ENCODE results near the gene BMPER. TPM values are rescaled to one million over a fixed set of nuclear protein-coding genes. Genes with fewer than 3 reads are reported as not detected.

The BMPER gene
- total and polyA plus RNA-seq, 2 donors (not counting 1 experiment from before 2014, with no cell fraction given): 12.2 to 15.9 TPM

GRCh38 chr7:34057956-34058355, 152.6 kb downstream of the BMPER start:
- Histone ChIP-seq H3K36me3 (ENCODE audit: control insufficient read depth, insufficient read depth, low read length) (no peaks in the 10 kb centered on the region), H3K79me2 (ENCODE audit: control insufficient read depth, insufficient read depth, low read length) (no peaks in the 10 kb centered on the region), H3K27me3 (ENCODE audit: control insufficient read depth, insufficient read depth, low read length) (no peaks in the 10 kb centered on the region), H4K20me1 (ENCODE audit: control insufficient read depth, extremely low read depth, insufficient read depth, low read length) (no peaks in the 10 kb centered on the region), H3K4me3 (replicated peaks in 1 of 4; ENCODE audit: control extremely low read depth in 1 of 4, insufficient read depth in 1 of 4, low read depth in 3 of 4, low read length in 4 of 4) (no peak overlapping the region), H2AFZ (ENCODE audit: low read length) (no peak overlapping the region), H3K9ac (ENCODE audit: insufficient read depth, low read length) (no peak overlapping the region), H3K4me1 (ENCODE audit: control insufficient read depth, extremely low read depth, insufficient read depth, low read length) (peaks cover 11% of the 10 kb centered on the region), H3K4me2 (ENCODE audit: extremely low read depth, insufficient read depth, low read length) (no peak overlapping the region), H3K27ac (ENCODE audit: insufficient read depth, low read length) (no peak overlapping the region), H3K9me3 (ENCODE audit: control insufficient read depth, insufficient read depth, low read depth, low read length) (no peaks in the 10 kb centered on the region)
- DNase-seq (ENCODE audit: low read depth in 2 of 2): no peak
- TF ChIP-seq EZH2 (IDR thresholded peaks at IDR 0.05; ENCODE audit: low read length, missing control alignments): no peak
- no peak for TF ChIP-seq CTCF (conservative IDR thresholded peaks at IDR 0.05 in 1 of 2, IDR thresholded peaks at IDR 0.05 in 1 of 2; ENCODE audit: low read depth in 1 of 2, low read length in 2 of 2)

GRCh38 chr7:34058801-34059135, 153.4 kb downstream of the BMPER start:
- Histone ChIP-seq H4K20me1 (ENCODE audit: control insufficient read depth, extremely low read depth, insufficient read depth, low read length) (no peaks in the 10 kb centered on the region), H3K4me1 (ENCODE audit: control insufficient read depth, extremely low read depth, insufficient read depth, low read length) (peaks cover 11% of the 10 kb centered on the region), H3K27me3 (ENCODE audit: control insufficient read depth, insufficient read depth, low read length) (no peaks in the 10 kb centered on the region), H3K9ac (ENCODE audit: insufficient read depth, low read length) (no peak overlapping the region), H3K9me3 (ENCODE audit: control insufficient read depth, insufficient read depth, low read depth, low read length) (no peaks in the 10 kb centered on the region), H3K36me3 (ENCODE audit: control insufficient read depth, insufficient read depth, low read length) (no peaks in the 10 kb centered on the region), H3K79me2 (ENCODE audit: control insufficient read depth, insufficient read depth, low read length) (no peaks in the 10 kb centered on the region), H2AFZ (ENCODE audit: low read length) (no peak overlapping the region), H3K4me2 (ENCODE audit: extremely low read depth, insufficient read depth, low read length) (no peak overlapping the region), H3K27ac (ENCODE audit: insufficient read depth, low read length) (peak overlapping the region; percentile 12), H3K4me3 (replicated peaks in 1 of 4; ENCODE audit: control extremely low read depth in 1 of 4, insufficient read depth in 1 of 4, low read depth in 3 of 4, low read length in 4 of 4) (no peak overlapping the region)
- DNase-seq (ENCODE audit: low read depth in 2 of 2): peak in 1 of 2 donors; percentile 66
- TF ChIP-seq EZH2 (IDR thresholded peaks at IDR 0.05; ENCODE audit: low read length, missing control alignments): no peak
- no peak for TF ChIP-seq CTCF (conservative IDR thresholded peaks at IDR 0.05 in 1 of 2, IDR thresholded peaks at IDR 0.05 in 1 of 2; ENCODE audit: low read depth in 1 of 2, low read length in 2 of 2)

GRCh38 chr7:34059136-34059828, 153.9 kb downstream of the BMPER start:
- Histone ChIP-seq H3K4me2 (ENCODE audit: extremely low read depth, insufficient read depth, low read length) (no peak overlapping the region), H3K27ac (ENCODE audit: insufficient read depth, low read length) (peak overlapping the region; percentile 6), H4K20me1 (ENCODE audit: control insufficient read depth, extremely low read depth, insufficient read depth, low read length) (no peaks in the 10 kb centered on the region), H2AFZ (ENCODE audit: low read length) (no peak overlapping the region), H3K4me1 (ENCODE audit: control insufficient read depth, extremely low read depth, insufficient read depth, low read length) (peaks cover 11% of the 10 kb centered on the region), H3K4me3 (replicated peaks in 1 of 4; ENCODE audit: control extremely low read depth in 1 of 4, insufficient read depth in 1 of 4, low read depth in 3 of 4, low read length in 4 of 4) (no peak overlapping the region), H3K9me3 (ENCODE audit: control insufficient read depth, insufficient read depth, low read depth, low read length) (no peaks in the 10 kb centered on the region), H3K9ac (ENCODE audit: insufficient read depth, low read length) (no peak overlapping the region), H3K27me3 (ENCODE audit: control insufficient read depth, insufficient read depth, low read length) (no peaks in the 10 kb centered on the region), H3K36me3 (ENCODE audit: control insufficient read depth, insufficient read depth, low read length) (no peaks in the 10 kb centered on the region), H3K79me2 (ENCODE audit: control insufficient read depth, insufficient read depth, low read length) (no peaks in the 10 kb centered on the region)
- no peak for TF ChIP-seq CTCF (conservative IDR thresholded peaks at IDR 0.05 in 1 of 2, IDR thresholded peaks at IDR 0.05 in 1 of 2; ENCODE audit: low read depth in 1 of 2, low read length in 2 of 2)
- no peak for TF ChIP-seq EZH2 (IDR thresholded peaks at IDR 0.05; ENCODE audit: low read length, missing control alignments)
- no peak for DNase-seq (ENCODE audit: low read depth in 2 of 2)
